Nephron (organoid): ENCODE results near the gene GTF2E1.

ENCODE experiments used
- H3K27ac Mint-ChIP-seq, 3 experiments: 2 replicates each; pipeline ENCODE4 v1.8.0; 2020; ENCODE audit warnings: mixed read lengths in 3 of 3, mild to moderate bottlenecking in 2 of 3, moderate library complexity in 1 of 3
- H3K27me3 Mint-ChIP-seq: 2 replicates; pipeline ENCODE4 v1.8.0; 2021; ENCODE audit warnings: low read depth, mild to moderate bottlenecking, moderate library complexity, mixed read lengths
- H3K36me3 Mint-ChIP-seq: 2 replicates; pipeline ENCODE4 v1.8.0; 2020; ENCODE audit warnings: low read depth, mixed read lengths
- H3K4me1 Mint-ChIP-seq: 2 replicates; pipeline ENCODE4 v1.8.0; 2020; ENCODE audit warnings: mixed read lengths
- H3K4me3 Mint-ChIP-seq, 3 experiments: 2 replicates each; pipeline ENCODE4 v1.8.0; 2020; ENCODE audit warnings: mild to moderate bottlenecking in 3 of 3, mixed read lengths in 3 of 3, moderate library complexity in 2 of 3
- H3K9me3 Mint-ChIP-seq: 2 replicates; pipeline ENCODE4 v1.8.0; 2020; ENCODE audit warnings: mixed read lengths
- TF ChIP-seq, protein P1 (sequence below), 3 experiments: fragments of 200-600 bp; sonication (generic); IDR thresholded peaks; one replicate each; pipeline ENCODE4 v1.5.0; 2021; ENCODE audit warnings: antibody characterized with exemption in 3 of 3; ENCODE audit not compliant: unreplicated experiment in 3 of 3

GTF2E1 gene

DNA sequence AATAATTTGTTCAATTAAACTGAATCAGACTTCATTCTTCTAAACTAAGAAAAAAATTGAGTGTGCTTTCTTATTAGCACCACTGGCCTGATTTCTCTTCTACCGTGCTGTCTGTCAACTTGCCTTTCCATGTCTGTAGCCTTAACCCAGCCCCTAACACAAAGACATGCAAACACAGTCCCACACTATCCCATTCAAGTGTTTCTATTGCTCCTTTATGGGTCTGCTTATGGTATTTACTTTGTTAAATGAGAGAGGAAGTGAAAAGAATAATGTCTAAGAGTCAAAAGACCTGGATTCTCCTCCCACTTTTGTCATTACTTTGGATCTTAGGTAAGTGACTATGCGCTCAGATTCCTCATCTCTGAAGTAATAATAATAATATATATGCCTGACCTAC lies 55.3 kb downstream of the GTF2E1 start:
- Mint-ChIP-seq H3K9me3 (no peaks in the 10 kb centered on the region), H3K36me3 (no peaks in the 10 kb centered on the region), H3K27ac (no peak overlapping the region), H3K4me3 (no peak overlapping the region), H3K4me1 (no peaks in the 10 kb centered on the region), H3K27me3 (no peaks in the 10 kb centered on the region)
- TF ChIP-seq, protein P1, sequence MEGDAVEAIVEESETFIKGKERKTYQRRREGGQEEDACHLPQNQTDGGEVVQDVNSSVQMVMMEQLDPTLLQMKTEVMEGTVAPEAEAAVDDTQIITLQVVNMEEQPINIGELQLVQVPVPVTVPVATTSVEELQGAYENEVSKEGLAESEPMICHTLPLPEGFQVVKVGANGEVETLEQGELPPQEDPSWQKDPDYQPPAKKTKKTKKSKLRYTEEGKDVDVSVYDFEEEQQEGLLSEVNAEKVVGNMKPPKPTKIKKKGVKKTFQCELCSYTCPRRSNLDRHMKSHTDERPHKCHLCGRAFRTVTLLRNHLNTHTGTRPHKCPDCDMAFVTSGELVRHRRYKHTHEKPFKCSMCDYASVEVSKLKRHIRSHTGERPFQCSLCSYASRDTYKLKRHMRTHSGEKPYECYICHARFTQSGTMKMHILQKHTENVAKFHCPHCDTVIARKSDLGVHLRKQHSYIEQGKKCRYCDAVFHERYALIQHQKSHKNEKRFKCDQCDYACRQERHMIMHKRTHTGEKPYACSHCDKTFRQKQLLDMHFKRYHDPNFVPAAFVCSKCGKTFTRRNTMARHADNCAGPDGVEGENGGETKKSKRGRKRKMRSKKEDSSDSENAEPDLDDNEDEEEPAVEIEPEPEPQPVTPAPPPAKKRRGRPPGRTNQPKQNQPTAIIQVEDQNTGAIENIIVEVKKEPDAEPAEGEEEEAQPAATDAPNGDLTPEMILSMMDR (IDR thresholded peaks at IDR 0.05; ENCODE audit: unreplicated experiment in 3 of 3): no peak

DNA sequence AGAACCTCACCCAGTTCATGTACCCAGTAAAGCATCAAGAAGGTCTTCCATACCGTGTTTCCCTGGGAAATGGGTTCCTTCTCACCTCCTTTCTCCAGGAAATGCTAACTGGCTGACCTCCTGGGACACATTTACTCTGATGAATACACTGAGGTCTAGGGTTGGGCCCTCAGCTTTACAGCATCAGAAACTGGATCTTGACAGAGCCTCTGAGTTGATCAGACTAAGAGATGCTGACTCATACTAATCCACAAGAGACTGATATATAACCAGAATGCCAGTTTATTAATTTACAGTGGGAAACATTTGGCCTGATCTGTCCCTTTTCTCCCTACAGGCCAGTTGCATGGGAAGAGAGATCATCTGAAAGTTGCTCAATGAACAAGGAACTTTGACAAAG lies 55.8 kb downstream of the GTF2E1 start:
- Mint-ChIP-seq H3K27me3 (no peaks in the 10 kb centered on the region), H3K36me3 (no peaks in the 10 kb centered on the region), H3K4me1 (no peaks in the 10 kb centered on the region), H3K9me3 (no peaks in the 10 kb centered on the region), H3K4me3 (no peak overlapping the region), H3K27ac (no peak overlapping the region)
- TF ChIP-seq, protein P1 (IDR thresholded peaks at IDR 0.05; ENCODE audit: unreplicated experiment in 3 of 3): no peak

DNA sequence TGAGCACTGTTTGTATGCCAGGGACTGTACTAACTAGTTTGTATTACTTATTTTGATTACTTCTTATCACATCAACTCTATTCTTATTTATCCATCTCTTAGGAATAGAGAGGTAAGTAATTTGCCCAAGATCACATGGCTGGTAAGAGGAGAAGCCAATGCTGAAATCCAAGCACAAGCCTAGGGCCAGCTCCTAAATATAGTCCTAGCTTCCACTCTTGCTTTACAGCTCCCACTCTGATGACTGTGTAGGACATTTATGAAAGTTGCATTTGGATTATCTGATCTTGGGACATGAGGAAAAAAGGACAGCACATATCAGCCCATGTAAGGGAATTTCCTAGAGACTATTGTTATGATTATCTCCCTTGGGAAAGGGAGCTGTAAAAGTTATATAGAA lies 58.1 kb downstream of the GTF2E1 start:
- Mint-ChIP-seq H3K4me1 (no peaks in the 10 kb centered on the region), H3K27ac (no peak overlapping the region), H3K9me3 (no peaks in the 10 kb centered on the region), H3K4me3 (no peak overlapping the region), H3K36me3 (no peaks in the 10 kb centered on the region), H3K27me3 (no peaks in the 10 kb centered on the region)
- TF ChIP-seq, protein P1 (IDR thresholded peaks at IDR 0.05; ENCODE audit: unreplicated experiment in 3 of 3): no peak

- no peaks in the 10 kb centered on the region for H3K36me3 Mint-ChIP-seq
- no peak overlapping the region for H3K27ac Mint-ChIP-seq
- no peaks in the 10 kb centered on the region for H3K4me1 Mint-ChIP-seq
- TF ChIP-seq, protein P1 (IDR thresholded peaks at IDR 0.05; ENCODE audit: unreplicated experiment in 3 of 3): no peak
- no peaks in the 10 kb centered on the region for H3K9me3 Mint-ChIP-seq
- H3K27me3 Mint-ChIP-seq: no peaks in the 10 kb centered on the region
- no peak overlapping the region for H3K4me3 Mint-ChIP-seq
Observed at GRCh38 chr3:120801484-120801883, 58.9 kb downstream of the GTF2E1 start.

GRCh38 chr3:120802916-120803315 lies 60.4 kb downstream of the GTF2E1 start:
- no peaks in the 10 kb centered on the region for H3K9me3 Mint-ChIP-seq
- H3K27ac Mint-ChIP-seq: no peak overlapping the region
- H3K27me3 Mint-ChIP-seq: no peaks in the 10 kb centered on the region
- no peak overlapping the region for H3K4me3 Mint-ChIP-seq
- TF ChIP-seq, protein P1 (IDR thresholded peaks at IDR 0.05; ENCODE audit: unreplicated experiment in 3 of 3): no peak
- no peaks in the 10 kb centered on the region for H3K36me3 Mint-ChIP-seq
- H3K4me1 Mint-ChIP-seq: no peaks in the 10 kb centered on the region

- Mint-ChIP-seq H3K4me1 (no peaks in the 10 kb centered on the region), H3K4me3 (no peak overlapping the region), H3K9me3 (no peaks in the 10 kb centered on the region), H3K27ac (no peak overlapping the region), H3K36me3 (no peaks in the 10 kb centered on the region), H3K27me3 (no peaks in the 10 kb centered on the region)
- TF ChIP-seq, protein P1 (IDR thresholded peaks at IDR 0.05; ENCODE audit: unreplicated experiment in 3 of 3): no peak
Observed at GRCh38 chr3:120816728-120817127, 74.2 kb downstream of the GTF2E1 start.
